Lower leg skin (tissue), 3 donors: ENCODE results near the gene DCST1.

ENCODE experiments used
- CTCF ChIP-seq, 3 donors: fragments of 450-650 bp; IDR thresholded peaks; one replicate each; pipeline ENCODE4 v1.5.1; 2016; ENCODE audit warnings: antibody characterized with exemption in 3 of 3, mild to moderate bottlenecking in 3 of 3, moderate library complexity in 2 of 3
- POLR2A ChIP-seq, 2 donors: fragments of 450-650 bp; IDR thresholded peaks; one replicate each; pipeline ENCODE4 v1.6.1; 2016 to 2017; ENCODE audit warnings: antibody characterized with exemption in 2 of 2, mild to moderate bottlenecking in 1 of 2, moderate library complexity in 1 of 2

GRCh38 chr1:155070158-155070621 lies 36.6 kb downstream of the DCST1 start:
- TF ChIP-seq CTCF (IDR thresholded peaks at IDR 0.05) (no peak), POLR2A (IDR thresholded peaks at IDR 0.05) (no peak)
